ENCODE measurements around the gene PHOX2A. TPM values are rescaled to one million over a fixed set of nuclear protein-coding genes. Genes with fewer than 3 reads are reported as not detected.

Gene PHOX2A
- total RNA-seq, 4 donors from 2014 or later, result not detected

DNA sequence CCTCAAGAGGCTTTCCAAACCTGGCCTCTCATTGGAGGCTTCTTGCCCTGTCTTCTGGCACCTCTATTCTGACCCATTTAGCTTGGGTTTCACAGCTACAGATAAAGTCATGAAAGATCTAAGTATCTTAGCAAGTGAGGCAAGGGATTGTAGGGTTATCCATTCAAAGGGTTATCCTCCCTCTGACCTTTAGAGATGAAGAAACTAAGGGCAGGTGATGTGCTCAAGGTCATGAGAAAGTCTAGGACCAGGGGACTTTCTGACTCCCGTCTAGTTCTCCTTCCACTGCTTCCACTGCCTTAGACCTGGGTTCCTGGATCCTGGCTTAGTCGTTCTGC lies 7.2 kb downstream of the PHOX2A start:
- TF ChIP-seq, protein P1, sequence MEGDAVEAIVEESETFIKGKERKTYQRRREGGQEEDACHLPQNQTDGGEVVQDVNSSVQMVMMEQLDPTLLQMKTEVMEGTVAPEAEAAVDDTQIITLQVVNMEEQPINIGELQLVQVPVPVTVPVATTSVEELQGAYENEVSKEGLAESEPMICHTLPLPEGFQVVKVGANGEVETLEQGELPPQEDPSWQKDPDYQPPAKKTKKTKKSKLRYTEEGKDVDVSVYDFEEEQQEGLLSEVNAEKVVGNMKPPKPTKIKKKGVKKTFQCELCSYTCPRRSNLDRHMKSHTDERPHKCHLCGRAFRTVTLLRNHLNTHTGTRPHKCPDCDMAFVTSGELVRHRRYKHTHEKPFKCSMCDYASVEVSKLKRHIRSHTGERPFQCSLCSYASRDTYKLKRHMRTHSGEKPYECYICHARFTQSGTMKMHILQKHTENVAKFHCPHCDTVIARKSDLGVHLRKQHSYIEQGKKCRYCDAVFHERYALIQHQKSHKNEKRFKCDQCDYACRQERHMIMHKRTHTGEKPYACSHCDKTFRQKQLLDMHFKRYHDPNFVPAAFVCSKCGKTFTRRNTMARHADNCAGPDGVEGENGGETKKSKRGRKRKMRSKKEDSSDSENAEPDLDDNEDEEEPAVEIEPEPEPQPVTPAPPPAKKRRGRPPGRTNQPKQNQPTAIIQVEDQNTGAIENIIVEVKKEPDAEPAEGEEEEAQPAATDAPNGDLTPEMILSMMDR (IDR thresholded peaks at IDR 0.05; ENCODE audit: low read depth), result no peak

DNA sequence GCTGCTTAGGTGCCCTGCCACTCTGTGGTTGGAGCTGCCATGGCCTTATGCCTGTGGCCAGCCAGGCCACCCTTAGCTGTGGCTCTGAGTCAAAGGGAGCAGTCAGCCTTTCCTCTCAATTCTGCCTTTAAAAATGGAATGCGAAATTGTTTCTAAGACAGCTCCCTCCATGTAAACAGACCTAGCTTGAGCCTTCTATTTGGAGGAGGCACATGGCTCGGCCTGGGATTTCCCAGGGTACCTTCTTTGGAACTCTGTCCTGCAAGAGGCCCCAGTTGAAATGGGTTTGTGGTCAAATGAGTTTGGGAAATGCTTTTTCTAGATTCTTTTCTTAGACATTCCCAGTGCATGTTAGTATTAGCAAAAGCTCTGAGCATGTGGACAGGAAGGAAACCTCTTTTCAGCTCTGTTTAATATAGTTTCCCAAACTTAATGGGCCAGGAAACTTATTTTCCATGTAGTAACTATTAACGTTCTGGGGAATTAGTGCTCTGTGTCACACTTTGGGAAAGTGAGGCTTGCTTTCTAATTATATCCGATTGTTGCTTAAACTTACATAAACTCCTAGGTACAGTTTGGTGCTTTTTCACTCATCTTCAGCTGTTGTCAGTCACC lies 7.8 kb downstream of the PHOX2A start:
- TF ChIP-seq, protein P1 (IDR thresholded peaks at IDR 0.05; ENCODE audit: low read depth), result no peak

DNA sequence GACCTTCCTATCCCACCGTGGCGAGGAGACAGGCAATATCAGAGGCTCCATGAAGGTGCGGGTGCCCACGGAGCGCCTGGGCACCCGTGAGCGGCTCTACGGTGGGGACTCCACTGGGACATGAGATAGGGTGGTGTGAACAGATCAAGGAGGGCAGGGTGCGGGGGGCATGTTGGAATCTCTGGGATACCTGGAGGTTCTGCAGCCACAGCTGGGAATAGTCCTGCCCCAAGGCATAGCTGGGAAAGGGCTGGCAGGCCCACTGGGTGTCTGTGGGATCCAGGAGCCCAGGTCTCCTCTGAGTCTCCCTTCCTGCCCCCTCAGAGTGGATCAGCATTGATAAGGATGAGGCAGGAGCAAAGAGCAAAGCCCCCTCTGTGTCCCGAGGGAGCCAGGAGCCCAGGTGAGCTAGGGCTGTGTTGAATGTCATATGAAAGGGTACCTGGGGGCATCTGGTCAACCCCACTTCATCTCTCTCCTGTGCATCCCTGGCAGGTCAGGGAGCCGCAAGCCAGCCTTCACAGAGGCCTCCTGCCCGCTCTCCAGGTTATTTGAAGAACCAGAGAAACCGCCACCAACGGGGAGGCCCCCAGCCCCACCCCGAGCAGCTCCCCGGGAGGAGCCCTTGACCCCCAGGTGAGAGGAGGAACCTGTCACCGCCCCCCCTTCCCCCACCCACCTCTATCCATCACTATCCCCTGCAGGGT lies 8.5 kb downstream of the PHOX2A start:
- TF ChIP-seq, protein P1 (IDR thresholded peaks at IDR 0.05; ENCODE audit: low read depth), result no peak

DNA sequence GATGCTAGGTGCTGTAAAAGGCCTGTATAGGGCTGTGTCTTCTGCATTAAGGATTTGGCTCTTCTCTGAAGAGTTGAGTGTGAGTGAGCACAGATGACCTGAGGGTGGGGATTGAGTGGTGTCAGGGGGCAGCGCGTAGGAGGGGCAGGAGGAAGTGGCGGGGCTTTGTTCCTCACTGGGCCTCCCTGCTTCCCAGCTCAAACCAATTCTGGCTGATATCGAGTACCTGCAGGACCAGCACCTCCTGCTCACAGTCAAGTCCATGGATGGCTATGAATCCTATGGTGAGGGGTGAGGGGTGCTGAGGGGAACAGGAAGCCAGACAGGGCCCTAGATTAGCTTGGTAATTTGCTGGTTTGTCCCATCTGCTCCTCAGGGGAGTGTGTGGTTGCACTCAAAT lies 9.1 kb downstream of the PHOX2A start:
- TF ChIP-seq, protein P1 (IDR thresholded peaks at IDR 0.05; ENCODE audit: low read depth), result no peak

DNA sequence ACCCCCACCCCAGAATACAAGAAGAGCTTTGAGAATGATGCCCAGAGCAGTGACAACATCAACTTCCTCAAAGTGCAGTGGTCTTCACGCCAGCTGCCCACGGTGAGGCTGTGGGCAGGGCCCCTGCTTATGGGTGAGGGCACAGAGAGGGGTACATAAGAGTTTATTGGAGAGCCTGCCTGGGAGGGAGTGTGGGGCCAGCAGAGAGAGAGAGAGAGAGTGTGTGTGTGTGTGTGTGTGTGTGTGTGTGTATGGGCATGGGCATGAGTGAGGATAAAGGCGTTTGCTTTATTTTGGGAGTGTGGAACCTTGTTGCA lies 9.5 kb downstream of the PHOX2A start:
- TF ChIP-seq, protein P1 (IDR thresholded peaks at IDR 0.05; ENCODE audit: low read depth), result no peak

DNA sequence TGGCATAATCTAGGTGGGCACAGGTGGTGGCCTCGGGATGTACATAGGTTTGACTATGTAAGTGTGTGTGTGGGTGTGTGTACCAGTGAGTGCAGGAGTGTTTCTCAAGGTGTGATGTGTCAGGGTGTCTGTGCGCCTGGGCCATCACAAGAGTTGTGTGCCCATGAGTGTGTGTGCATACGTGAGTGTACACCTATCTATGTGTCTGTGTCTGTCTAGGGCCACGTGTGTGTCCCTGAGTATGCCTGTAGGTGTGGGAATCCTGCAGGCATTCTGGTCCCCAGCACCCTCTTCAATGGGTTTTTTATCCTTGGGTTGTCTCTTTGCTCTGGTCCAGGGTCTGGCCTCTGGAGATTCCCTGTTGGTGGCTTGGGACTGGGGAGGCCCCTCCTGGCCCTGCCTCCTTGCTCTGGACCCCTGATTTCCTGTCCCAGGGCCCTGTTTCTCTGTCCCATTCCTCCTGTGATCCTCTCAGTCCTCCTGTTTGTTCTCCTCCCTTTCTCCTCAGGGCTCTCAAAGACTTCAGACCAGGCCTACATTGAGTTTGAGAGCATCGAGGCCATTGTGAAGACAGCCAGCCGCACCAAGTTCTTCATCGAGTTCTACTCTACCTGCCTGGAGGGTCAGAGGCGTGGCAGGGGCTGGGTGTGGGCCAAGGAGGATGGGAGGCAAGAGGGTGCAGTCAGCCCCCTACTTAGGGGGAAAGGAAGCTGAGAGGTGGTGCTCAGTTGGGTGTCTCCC lies 10.0 kb downstream of the PHOX2A start:
- TF ChIP-seq, protein P1 (IDR thresholded peaks at IDR 0.05; ENCODE audit: low read depth), result no peak

DNA sequence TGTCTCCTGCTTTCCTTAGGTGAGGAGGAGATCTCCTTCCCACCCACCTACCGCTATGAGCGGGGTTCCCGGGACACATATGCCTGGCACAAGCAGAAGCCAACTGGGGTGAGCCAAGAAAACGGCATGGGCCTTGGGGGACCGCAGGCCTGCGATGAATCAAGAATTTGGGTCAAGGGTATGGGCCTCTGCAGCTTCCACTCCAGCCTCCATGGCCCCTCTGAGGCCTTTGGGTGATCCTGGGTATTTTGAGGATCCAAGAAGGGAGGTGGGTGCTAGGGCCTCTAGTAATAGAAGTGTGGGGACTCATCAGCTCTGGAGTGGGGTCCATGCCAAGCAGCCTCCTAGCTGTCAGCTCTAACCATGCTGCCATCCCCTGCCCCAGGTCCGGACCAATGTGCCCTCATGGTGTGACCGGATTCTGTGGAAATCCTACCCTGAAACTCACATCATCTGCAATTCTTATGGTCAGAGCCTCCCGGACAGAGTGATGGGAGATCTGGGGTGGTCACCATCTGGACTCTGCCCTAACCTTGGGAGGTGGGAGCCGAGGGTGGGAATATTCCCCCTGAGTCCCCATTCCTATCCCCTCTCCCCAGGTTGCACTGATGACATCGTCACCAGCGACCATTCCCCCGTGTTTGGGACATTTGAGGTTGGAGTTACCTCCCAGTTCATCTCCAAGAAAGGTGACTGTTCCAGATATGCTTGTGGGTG lies 10.8 kb downstream of the PHOX2A start:
- TF ChIP-seq, protein P1 (IDR thresholded peaks at IDR 0.05; ENCODE audit: low read depth), result no peak
